K562 treated with DMSO at 1 percent for 4 hours (cell line): ENCODE results near the gene PRAMEF11. TPM values are rescaled to one million over a fixed set of nuclear protein-coding genes. Genes with fewer than 3 reads are reported as not detected.

Experiments
- total RNA-seq: library from RNA; unstranded; fragments of 300-600 nt; gene quantifications from 2 replicates; pipeline ENCODE4 v1.2.3, GENCODE V29; 2022; ENCODE audit not compliant: insufficient read depth

Gene PRAMEF11
- total RNA-seq = not detected in 2 replicates

DNA sequence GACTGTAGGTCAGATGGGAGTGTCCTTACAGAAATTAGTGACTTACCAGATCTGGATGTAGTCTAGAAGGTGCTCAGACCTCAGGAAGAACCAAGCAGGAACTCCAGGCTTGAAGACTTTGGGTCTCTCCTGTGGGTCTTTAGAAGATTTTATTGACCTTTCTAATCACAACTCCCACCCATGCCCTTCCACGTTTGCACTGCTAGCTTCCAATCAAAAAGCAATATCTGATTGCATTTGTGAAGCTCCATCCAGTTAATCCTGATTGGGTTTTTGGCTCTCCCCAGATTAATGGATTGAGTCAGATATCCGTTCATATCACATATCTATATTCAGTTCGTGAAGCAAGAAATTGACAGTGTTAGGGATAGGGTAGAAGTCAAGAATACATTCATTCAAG lies at the start of gene PRAMEF11:
Gene PRAMEF11, minus strand, starts transcription at position 101 of the 400 bp plus-strand sequence. CDS start 2,621 bp downstream, outside the sequence.

DNA sequence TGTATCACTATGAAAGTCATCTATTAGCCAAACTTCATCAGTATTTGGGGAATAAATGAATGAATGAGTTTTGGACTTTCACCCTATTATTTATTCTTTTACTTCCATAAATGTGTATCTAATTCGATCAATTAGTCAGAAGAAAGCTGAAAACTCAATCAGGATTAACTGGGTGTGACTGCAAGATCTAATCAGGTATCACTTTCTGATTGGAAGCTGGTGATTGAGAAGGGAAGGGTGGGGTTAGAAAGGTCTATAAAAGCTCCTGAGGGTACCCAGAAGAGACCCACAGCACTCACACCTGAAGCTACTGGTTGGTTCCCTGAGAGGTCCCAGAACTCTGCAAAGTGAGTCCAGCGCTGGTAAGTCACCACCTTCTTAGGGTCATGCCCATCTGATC lies 25.6 kb upstream of the PRAMEF11 start, which contains the start of gene PRAMEF2:
Gene PRAMEF2, plus strand, starts transcription at position 301 of the 400 bp plus-strand sequence. CDS start 1,924 bp downstream, outside the sequence.

DNA sequence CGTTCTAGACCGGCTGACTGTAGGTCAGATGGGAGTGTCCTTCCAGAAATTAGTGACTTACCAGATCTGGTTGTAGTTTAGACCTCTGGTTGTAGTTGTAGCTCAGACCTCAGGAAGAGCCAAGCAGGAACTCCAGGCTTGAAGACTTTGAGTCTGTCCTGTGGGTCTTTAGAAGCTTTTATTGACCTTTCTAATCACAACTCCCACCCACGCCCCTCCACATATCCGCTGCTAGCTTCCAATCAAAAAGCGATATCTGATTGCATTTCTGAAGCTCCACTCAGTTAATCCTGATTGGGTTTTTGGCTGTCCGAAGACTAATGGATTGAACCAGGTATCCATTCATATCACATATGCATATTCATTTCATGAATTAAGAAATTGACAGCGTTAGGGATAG lies 17.4 kb upstream of the PRAMEF11 start, which contains the start of gene HNRNPCL1:
Gene HNRNPCL1, minus strand, starts transcription at position 101 of the 400 bp plus-strand sequence. CDS start 431 bp downstream, outside the sequence.

DNA sequence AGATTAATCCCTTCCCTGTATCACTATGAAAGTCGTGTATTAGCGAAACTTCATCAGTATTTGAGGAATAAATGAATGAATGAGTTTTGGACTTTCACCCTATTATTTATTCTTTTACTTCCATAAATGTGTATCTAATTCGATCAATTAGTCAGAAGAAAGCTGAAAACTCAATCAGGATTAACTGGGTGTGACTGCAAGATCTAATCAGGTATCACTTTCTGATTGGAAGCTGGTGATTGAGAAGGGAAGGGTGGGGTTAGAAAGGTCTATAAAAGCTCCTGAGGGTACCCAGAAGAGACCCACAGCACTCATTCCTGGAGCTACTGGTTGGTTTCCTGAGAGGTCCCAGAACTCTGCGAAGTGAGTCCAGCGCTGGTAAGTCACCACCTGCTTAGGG lies 40.1 kb downstream of the PRAMEF11 start, which contains the start of gene PRAMEF1:
Gene PRAMEF1, plus strand, starts transcription at position 301 of the 400 bp plus-strand sequence. CDS start 1,831 bp downstream, outside the sequence.

Other genes with a start within 250 kb of the PRAMEF11 start
- gene DHRS3, start 213.2 kb downstream of the PRAMEF11 start, total RNA-seq = 17.5 and 18.5 TPM in 2 replicates
- gene AADACL4, start 187.3 kb downstream of the PRAMEF11 start, total RNA-seq = not detected in 2 replicates
- not detected in 2 replicates for gene AADACL3, start 115.3 kb downstream of the PRAMEF11 start, total RNA-seq
- gene CFAP107, start 85.2 kb downstream of the PRAMEF11 start, total RNA-seq = 0.21 and 0.44 TPM in 2 replicates
- gene PRAMEF12, start 57.7 kb downstream of the PRAMEF11 start, total RNA-seq = not detected in 2 replicates
- not detected in 2 replicates for gene PRAMEF1, start 40.0 kb downstream of the PRAMEF11 start, total RNA-seq
- not detected in 2 replicates for gene HNRNPCL1, start 17.3 kb upstream of the PRAMEF11 start, total RNA-seq
- not detected in 2 replicates for gene PRAMEF2, start 25.7 kb upstream of the PRAMEF11 start, total RNA-seq
- gene PRAMEF4, start 54.8 kb upstream of the PRAMEF11 start, total RNA-seq = not detected in 2 replicates
- gene PRAMEF10, start 66.9 kb upstream of the PRAMEF11 start, total RNA-seq = not detected in 2 replicates
- gene PRAMEF7, start 85.2 kb upstream of the PRAMEF11 start, total RNA-seq = not detected in 2 replicates
- not detected in 2 replicates for gene PRAMEF6, start 116.2 kb upstream of the PRAMEF11 start, total RNA-seq
- gene PRAMEF27, start 225.2 kb upstream of the PRAMEF11 start, total RNA-seq = not detected in 2 replicates
- gene HNRNPCL3, start 229.4 kb upstream of the PRAMEF11 start, total RNA-seq = not detected in 2 replicates
- gene PRAMEF25, start 239.4 kb upstream of the PRAMEF11 start, total RNA-seq = not detected in 2 replicates